Measurements from ENCODE around the gene RPL11.
"Not testable (repeated sequence)": the region's sequence is repeated elsewhere in the genome, so short reads cannot be mapped to it uniquely, and the experiment has no call there.

The RPL11 gene

DNA sequence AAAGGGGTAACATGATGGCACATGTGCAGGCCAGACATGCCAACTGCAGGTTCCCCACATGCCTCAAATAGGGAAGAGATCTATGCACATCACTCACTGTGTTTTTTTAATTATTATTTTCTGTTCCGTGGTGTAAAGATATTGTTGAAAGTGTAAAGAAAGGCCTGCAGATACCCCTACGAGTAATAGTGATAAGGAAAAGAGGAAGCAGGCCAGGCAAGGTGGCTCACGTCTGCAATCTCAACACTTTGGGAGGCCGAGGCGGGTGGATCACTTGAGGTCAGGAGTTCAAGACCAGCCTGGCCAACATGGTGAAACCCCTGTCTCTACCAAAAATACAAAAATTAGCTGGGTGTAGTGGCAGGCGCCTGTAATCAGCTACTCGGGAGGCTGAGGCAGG, 6.4 kb upstream of the RPL11 start:
- not testable (repeated sequence) for DNase-seq (ENCODE audit: low read depth, low spot score)

DNA sequence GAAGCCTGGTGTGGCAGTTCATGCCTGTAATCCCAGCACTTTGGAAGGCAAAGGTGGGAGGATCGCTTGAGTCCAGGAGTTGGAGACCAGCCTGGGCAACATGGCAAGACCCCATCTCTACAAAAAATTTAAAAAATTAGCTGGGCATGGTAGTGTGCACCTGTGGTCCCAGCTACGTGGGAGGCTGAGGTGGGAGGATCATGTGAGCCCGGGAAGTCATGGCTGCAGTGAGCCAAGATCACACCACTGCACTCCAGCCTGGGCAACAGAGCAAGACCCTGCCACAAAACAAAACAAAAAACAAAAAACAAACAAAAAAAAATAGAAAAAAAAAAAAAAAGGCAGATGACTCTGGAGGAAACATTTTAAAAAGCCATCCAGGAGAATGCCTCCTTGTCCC, 3.9 kb upstream of the RPL11 start:
- not testable (repeated sequence) for DNase-seq (ENCODE audit: low read depth, low spot score)

DNA sequence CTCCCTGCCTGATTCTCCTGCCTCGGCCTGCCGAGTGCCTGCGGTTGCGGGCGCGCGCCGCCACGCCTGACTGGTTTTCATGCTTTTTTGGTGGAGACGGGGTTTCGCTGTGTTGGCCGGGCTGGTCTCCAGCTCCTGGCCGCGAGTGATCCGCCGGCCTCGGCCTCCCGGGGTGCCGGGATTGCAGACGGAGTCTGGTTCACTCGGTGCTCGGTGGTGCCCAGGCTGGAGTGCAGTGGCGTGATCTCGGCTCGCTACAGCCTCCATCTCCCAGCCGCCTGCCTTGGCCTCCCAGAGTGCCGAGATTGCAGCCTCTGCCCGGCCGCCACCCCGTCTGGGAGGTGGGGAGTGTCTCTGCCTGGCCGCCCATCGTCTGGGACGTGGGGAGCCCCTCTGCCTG, 3.3 kb upstream of the RPL11 start:
- DNase-seq (ENCODE audit: low read depth, low spot score): not testable (repeated sequence)

DNA sequence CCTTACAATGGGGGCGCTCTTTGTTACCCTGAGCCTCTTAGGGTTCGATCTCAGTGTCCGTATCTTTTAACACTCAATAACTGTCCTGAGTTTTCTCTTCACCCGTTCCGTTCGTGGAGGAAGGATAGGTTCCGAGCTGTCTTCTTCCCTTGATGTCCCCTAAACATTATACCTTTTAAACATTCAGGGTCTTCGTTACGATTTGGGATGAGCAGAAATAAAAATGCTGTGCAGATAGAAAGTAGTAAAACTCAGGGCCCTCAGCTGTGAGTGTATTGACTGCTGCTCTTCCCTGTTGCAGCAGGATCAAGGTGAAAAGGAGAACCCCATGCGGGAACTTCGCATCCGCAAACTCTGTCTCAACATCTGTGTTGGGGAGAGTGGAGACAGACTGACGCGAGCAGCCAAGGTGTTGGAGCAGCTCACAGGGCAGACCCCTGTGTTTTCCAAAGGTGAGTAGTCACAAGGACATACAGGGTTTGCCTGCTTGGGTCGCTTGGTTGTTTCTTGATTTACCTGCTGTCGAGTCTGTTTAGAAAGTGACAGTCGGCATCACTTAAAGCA, 784 bp downstream of the RPL11 start:
- DNase-seq (ENCODE audit: low read depth, low spot score): no peak

DNA sequence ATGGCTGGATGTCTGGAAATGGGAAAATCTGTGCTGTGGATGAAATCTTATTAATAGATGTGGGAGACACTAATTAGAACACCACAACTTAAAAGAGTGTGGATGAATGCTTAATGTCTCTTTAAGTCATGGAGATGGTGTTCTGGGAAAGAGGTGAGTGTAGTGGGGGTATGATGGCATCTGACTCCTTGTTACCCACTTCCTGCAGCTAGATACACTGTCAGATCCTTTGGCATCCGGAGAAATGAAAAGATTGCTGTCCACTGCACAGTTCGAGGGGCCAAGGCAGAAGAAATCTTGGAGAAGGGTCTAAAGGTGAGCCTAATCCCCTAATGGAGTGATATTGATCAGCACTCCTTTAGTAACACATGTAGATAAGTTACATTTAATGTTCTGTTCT, 2.0 kb downstream of the RPL11 start:
- no peak for DNase-seq (ENCODE audit: low read depth, low spot score)

DNA sequence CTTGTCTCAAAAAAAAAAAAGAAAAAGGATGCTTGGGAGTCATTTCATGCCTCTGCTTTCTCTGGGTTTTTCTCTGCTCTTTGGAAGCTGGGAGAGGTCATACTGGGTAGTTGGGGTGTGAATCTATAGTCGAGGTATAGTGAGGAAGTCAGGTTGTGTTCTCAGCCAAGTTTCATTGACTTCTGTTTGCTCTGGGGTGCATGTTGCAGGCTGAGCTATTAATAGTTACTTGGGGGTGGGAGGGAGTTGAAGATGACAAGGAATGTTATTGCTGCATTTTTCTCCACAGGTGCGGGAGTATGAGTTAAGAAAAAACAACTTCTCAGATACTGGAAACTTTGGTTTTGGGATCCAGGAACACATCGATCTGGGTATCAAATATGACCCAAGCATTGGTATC, 2.8 kb downstream of the RPL11 start:
- DNase-seq (ENCODE audit: low read depth, low spot score): no peak

DNA sequence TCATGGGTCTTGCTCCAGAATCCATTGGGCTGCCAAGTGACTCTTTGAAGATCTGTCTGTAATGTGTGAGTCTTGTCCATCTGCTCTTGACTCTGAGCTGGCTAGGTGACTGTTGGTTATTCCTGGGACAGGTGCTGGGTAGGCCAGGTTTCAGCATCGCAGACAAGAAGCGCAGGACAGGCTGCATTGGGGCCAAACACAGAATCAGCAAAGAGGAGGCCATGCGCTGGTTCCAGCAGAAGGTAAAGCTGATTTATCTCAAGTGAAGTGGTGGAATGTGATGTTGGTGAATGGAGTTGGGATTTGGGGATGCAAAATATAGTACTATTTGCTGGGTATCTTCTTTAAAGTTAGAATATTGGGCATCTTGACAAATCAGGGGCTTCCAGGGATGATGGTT, 4.1 kb downstream of the RPL11 start:
- DNase-seq (ENCODE audit: low read depth, low spot score): no peak

DNA sequence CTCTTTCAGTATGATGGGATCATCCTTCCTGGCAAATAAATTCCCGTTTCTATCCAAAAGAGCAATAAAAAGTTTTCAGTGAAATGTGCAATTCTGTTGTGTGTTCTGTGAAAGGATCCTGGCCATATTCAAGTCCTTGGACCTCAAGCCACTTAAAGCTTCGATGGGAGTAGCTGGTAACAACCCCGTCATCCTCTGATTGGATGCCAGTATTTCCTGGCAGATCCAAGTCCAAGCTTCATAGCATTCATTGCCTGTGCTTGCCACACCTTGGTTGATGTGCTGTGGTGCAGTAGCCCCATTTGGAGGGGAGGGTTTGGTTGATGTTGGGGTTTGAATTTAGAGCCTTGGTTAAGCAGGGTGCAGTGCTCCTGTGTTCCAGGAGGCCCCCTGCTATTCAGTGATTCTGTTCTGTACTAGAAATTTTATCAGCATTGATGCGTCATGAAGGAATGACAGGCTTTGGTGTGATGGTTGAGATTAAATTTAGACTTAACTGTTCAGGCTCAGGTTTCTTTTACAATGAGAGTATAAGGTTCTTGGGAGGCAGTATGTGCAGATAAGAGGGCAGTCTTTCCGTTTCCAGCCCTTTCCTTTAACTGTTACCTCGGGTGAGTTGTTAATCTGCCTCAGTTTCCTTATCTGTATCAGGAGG, 4.9 kb downstream of the RPL11 start:
- DNase-seq (ENCODE audit: low read depth, low spot score): no peak

DNA sequence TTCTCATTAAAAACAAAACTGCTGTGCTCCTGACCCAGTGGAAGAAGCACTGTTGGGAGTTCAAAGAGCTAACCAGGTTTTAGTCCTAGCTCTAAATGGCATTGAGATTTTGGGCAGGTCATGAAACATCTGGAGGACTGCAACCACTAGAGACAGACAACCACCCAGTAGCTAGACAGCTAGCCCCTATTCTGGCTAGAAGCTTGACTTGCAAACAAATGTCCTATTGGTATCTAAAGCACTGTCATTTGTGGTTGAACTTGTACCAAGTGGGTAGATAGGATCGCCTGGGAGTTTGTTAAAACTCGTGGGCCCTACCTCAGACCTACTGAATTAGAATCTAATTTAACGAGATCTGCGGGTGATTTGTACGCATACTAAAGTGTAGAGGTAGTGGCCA, 6.9 kb downstream of the RPL11 start:
- no peak for DNase-seq (ENCODE audit: low read depth, low spot score)

DNA sequence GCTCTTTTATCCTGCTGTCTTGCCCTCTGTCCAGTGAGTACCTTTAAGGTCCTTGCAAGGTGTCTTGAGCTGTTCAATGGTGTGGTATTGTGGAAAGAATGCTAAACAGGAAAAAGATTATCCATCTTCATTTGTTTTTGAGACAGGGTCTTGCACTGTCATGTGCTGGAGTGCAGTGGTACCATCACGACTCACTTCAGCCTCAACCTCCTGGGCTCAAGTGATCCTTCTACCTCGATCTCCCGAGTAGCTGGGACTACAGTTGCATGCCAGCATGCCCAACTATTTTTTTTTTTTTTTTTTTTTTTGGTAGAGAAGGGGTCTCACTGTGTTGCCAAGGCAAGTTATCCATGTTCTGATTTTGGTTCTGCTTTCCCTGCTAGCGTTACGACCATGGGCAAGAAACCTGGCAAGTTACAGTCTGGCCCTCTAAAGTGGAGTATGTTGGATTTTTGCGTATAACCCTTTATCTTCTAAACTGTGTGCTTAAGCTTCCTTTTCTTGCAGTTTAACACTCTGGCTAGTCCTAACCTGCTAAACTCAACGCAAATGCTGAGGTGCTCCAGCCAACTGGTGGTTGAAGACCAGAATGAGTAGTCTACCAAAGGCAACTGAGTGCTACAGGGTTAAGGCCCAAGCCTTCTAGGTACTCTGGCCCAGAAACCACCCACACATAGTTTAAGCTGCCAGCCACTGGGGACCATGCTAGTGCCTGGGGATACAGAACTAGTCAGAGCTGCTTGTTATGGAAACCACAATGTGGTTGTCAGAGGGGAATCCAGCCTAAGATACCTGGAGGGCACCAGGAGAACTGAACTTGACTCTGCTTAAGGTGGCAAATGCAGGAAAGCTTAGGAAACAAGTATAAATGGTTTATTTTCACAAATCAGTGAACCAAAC, 7.9 kb downstream of the RPL11 start:
- DNase-seq (ENCODE audit: low read depth, low spot score): no peak

DNA sequence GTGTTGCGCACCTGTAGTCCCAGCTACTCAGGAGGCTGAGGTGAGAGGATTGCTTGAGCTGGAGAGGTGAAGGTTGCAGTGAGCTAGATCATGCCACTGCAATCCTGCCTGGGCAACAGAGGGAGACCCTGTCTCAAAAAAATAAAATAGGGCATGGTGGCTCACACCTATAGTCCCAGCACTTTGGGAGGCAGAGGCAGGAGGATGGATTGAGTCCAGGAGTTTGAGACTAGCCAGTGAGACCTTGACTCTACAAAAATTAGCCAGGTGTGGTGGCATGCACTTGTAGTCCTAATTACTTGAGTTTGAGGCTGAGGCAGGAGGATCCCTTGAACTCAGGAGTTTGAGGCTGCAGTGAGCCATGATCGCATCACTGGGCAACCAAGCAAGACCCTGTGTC, 9.7 kb downstream of the RPL11 start:
- DNase-seq (ENCODE audit: low read depth, low spot score): no peak

DNA sequence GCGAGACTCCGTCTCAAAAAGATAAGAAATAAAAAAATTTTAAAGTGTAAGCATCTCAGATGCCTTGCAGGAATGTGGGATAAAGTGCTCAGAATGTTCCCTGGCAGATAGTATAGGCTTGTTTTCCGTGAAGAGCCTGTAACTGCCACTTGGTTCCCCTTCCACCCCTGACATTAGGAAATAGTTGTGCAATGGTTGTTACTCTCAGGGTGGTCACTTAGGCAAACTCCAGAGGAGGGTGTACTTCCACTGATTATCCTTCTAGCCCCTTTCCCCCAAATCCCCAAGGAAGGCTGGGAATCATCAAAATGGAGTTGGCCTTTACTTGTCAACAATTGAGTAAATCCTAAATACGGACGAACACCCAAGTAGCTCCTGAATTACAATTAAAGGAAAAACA, 10.4 kb downstream of the RPL11 start:
- DNase-seq (ENCODE audit: low read depth, low spot score): no peak

DNA sequence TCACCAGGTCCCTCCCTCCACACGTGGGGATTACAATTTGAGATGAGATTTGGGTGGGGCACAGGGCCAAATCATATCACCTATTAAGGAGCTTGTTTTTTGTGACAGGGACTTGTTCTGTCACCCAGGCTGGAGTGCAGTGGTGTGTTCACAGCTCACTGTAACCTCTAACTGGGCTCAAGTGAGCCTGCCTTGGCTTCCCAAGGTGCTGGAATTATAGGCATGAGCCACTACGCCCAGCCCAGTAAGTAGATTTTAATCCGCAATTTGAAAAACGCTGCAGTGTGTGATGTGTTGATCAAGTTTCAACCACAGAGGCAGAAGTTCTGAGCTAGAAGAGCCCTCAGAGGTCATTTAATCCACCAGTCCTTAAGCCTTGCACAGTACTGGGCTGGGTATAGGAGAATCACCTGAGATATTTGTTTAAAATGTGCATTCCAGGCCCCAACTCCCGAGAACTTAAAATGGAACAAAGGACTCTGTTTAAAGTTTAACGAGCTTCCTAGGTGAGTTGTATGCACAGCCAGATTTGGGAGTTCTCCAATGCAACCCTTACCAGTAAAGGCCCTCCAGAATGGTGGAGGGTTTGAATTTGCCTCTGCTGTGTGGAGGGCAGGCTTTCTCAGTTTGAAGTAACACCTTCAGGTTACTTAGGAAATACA, 13.4 kb downstream of the RPL11 start:
- DNase-seq (ENCODE audit: low read depth, low spot score): no peak

DNA sequence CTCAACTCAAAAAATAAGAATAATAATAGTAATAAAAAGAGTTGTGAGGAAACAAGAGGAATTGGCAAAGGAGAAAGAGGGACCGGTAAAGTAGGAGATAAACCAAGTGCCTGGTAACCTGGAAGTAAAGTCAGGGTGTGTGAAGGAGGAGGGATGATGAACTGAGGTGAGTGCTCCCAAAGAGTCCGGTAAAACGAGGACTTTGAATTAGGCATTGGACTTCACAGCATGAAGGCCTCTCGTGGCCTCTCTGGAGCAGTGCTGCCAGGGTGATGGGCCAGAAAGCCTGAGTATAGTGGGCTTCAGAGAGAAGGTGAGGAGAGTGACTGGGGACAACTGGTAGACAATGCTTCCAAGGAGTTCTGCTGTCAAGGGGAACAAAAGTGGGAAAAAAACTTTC, 17.6 kb downstream of the RPL11 start:
- no peak for DNase-seq (ENCODE audit: low read depth, low spot score)

DNA sequence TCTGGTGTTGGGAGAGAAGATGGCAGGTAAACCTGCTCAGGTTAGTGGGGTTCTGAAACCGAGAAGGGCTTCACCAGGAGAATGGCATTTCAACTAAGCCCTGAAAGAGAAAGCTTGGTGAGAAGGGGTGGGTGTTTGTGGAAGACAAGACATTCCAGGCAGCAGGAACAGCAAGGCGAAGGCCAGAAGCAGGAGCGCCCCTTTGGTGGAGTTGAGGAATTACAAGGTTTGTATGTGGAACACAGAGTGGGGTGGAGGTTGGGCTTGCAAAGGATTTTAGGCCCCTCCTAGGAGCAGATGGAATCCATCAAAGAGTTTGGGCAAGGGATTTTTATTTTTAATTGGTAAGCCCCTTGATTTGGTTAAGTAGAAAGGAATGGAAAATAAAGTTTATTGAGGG, 26.9 kb downstream of the RPL11 start:
- peak; percentile 3 for DNase-seq (ENCODE audit: low read depth, low spot score)

DNA sequence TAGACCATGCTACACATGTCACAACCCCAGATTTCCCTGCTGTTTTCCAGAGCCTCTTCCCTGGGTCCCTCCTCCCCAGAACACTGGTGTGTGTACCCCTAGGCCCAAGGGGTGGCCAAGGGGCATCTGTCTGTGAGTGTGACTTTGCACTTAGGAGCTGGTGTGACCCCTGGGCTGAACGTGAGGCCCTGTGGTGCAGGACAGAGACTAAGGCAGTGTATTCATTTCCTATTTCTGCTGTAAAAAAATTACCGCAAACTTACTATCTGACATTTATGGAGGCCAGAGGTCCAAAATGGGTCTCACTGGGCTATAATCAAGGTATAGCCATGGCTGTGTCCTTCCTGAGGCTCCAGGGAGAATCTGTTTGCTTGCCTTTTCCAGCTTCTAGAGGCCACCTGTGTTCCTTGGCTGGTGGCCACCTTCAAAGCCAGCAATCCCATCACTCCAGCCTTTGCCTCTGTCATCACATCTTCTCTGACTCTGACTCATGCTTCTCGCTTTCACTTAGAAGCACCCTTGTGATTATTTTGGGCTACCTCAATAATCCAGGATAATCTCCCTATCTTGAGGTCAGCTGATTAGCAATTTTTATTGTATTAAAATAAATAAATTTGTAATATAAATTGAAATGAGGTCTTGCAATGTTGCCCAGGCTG, 27.7 kb downstream of the RPL11 start:
- DNase-seq (ENCODE audit: low read depth, low spot score): no peak

DNA sequence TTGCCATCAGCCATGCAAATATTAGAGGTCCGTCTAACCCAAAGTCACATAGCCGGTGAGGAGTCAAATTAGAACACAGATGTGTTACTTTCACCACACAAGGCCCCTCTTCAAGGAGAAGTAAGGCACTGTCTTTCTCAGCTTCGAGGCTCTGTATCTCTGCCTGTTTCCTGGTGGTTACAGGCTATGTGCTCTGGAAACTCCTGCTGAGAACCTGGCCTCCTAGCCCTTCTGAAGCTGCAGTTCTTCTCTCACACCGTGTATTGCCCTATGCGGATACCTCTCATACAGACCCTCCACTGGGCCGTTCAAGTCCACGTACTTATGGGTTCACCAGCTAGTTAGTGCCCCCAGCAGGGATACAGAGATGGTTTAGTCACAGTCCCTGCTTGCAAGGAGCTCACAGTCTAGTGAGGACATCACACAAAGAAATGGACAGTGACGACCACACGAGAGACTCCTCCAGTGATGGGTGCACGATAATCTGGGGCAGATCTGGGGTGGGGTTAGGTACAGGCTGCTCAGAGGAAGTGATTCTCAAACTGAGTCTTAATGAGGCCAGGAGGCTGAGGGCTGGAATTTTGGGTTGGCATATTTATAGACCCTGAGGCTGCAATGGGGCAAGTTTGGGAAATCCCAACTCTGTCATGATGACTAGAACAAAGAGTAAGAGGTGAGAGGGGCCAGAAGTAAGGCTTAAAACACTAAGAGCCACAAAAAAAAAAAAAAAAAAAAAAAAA, 28.8 kb downstream of the RPL11 start:
- no peak for DNase-seq (ENCODE audit: low read depth, low spot score)

DNA sequence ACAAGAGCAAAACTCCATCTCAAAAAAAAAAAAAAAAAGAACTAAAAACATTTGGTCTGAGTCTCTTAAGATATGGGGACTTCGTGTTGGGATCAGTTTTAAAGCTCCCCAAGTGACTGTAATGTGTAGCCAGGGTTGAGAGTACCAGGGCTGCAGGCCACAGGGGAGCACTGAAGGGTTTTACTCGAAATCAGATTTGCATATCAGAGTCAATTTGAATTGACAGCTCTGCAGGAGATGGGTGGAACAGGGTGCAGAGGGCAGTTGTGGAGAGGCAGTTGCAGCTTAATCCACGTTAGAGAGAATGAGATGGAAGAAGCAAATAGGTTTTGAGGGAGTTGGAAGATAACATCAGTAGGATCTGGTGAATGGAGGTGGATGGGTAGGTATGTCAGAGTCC, 31.0 kb downstream of the RPL11 start:
- DNase-seq (ENCODE audit: low read depth, low spot score): no peak

DNA sequence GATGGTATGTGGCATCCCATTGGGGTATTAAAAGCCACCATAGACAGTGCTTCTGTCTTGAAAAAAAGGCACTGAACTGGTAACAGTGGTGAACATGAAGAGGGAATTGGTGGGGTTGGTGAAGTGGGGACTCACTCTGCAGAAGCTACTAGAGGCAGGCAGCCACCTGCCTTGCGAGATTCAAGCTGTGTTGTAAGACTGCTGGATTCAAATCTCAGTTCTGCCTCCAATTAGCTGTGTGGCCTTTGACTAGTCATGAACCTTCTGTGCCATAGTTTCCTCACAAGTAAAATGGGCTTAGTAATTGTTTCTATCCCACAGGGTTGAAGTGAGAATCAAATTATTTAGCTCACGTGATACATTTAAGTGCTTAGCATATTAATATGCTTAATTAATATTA, 35.1 kb downstream of the RPL11 start:
- DNase-seq (ENCODE audit: low read depth, low spot score): no peak

DNA sequence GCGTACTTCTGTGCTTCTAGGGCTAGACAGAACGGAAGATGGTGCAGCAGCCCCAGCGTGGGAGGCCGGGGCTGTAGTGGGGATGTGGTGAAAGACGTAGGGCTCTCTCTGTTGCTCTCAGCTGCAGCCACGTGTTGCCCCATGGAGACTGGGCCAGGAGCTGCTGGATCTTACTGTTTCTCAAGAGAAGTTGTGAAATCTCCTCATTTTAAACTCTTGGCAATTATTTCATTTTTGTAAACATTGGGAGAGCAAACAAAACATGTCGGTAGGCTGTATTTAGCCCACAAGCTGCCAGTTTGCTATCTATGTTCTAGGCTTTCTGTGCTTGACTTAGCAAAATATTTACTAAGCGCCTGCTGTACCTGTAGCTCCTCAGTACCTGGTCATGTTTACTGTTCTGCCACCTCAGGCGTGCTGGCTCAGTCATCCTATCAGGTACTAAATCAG, 35.8 kb downstream of the RPL11 start:
- no peak for DNase-seq (ENCODE audit: low read depth, low spot score)
